NCI-H526 treated with DMSO at 0.1 percent for 48 hours (cell line): Measurements from ENCODE around the gene ZNF311.
"Not testable (repeated sequence)": the region's sequence is repeated elsewhere in the genome, so short reads cannot be mapped to it uniquely, and the experiment has no call there.

Experiments
- DNase-seq: peaks from one replicate; lab custom pipeline; 2025; lab: John Stamatoyannopoulos, UW

ZNF311 gene

DNA sequence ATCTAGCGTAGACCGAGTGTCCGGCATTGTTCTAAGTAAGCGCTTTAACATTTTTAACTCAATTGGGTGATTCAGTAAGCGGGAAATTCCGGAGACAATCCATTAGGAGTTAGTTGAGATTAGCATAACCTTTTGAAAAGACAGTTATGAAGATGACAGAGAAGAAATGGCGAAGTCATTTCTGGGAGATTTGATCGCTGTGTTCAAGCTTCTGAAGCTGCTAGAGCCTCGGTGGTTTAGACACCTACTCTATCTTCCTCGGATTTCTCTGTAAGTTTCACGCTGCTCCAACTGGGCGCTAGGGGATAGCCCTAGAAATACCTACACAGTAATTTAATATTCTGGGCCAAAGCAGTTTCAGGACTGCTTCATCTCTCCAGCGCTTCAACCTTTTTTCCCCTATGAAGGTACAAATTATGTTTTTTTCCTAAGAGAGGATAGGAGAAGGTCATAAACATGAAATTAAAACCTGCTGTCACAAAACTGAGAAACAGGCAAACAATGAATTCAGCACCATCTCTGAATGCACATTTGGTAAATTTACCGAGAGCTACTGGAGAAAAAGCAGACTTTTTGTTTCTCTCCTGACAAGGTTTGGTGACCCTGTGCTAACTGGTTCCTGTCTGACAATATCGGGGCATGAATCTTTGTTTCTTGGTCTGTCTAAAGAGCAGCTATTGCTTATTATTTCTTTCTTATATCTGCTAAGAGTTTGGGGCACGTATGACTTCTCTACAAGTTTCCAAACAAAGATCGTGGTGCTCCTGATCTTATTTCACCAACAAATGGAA is 22.4 kb downstream of the ZNF311 start:
- DNase-seq = peak; percentile 59

DNA sequence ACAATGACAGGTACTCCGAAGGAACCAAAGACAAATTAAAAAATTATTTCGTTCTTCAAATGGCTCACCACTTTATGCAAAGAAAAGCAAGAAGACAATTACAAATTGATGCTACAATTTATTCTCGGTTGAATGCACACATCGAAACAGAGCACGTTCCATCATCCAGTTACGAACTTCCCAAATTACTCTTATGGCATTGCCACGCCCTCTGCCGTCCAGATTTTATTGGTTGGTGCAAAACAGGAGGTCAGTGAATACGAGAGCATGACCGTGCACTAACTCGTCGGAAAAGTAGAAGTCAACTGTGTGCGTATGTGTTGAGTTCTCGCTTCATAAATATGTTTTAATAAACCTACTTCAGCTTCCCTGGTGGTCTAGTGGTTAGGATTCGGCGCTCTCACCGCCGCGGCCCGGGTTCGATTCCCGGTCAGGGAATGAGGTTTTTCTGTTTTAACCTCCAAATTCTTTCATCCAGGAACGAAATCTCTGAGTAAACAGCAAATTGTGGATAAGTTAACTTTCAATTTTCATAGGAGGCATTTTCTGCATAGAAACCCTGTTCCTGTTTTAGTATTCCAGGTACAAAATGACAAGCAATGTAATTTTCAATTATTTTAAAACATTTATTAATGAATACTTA is 23.2 kb downstream of the ZNF311 start:
- peak; percentile 76 for DNase-seq

DNA sequence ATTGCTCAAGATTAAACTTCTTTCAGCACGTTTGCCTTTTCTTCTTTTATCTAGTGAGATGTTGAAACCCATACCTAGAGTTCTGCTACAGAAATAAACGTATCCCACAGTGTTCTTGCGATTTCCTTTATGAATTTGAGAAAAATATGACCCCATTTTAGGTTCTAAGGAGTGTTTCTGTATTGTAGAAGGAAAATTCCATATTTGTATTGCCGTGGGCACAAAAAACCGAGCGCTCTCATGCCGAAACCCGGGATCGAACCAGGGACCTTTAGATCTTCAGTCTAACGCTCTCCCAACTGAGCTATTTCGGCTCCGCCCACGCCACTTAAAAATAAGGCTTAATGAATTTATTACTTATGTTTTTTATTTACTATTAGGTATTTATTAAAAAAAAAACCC is 23.7 kb downstream of the ZNF311 start:
- peak; percentile 76 for DNase-seq

DNA sequence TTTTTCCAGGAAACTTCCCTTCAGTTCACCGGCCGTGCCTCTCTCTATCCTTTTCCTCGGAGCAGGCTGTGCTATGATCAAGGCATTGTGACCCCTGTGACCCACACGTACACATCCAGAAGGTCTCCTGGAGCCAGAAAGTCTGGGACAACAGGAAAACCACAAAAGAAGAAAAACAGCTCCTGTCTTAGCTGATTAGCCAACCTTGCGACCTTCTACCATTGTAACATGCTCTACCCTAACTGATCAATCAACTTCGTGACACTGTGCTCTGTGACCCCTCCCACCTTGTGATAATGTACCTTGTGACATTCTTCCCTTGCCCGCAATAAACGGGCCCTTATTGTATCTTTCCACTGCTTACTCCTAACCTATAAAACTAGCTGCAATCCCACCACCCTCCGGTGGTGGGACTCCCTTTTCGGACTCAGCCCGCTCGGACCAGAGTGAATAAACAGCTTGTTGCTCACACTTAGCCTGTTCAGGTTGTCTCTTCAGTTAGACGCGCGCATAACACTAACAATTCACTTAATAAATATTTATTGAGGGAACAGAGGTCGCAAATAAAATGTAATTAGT is 24.2 kb downstream of the ZNF311 start:
- DNase-seq = peak; percentile 79

DNA sequence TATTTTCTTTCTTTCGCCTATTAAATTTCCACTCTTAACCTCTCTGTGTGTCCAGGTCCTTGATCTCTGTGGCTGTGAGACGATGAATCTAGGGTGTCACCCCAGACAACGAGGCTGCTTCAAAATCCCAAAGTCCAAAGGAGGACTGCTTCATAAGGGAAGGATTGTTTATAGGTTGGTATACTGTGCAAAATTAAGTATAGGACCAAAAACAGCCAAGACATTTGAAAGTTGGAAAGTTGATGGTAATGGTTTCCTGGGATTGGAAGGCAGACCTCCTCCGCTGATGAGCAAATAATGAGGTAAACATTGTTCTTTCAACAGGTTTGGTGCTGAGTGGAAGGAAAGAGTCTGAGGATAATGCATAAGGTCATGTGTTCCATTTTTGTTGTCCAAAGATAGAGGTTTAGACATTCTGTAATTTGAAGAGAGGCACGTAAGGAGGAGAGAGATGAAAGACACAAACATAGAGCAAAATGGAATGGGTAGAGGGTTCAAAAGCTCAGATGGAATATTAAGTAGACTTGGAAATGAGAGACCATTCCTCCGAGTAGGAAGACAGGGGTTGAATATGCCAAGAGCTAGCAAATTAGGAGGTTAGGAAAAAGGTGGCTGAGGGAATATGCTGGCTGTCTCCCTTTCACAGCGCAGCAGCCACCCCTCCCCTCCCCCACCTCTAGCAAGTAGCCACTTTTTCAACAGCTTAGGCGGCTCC is 24.8 kb downstream of the ZNF311 start:
- DNase-seq = no peak

DNA sequence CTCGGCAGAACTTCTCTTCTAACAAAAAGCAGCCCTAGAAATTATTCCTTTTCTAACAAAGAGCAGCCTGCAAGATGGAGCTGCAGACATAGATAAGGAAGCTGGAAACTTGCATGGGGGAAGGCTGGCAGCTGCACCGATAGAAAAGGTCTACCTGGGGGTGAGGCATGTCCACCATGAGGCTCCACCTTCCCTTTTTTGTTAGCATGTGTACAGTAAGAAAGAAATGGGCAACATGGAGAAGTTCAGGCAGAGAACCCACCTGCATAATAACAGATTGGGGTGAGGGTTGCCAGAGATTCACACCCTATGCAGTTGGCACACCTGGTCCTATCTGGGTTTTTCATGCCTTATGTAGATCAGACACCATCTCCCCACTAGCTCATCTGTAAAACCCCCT is 25.4 kb downstream of the ZNF311 start:
- DNase-seq = no peak

DNA sequence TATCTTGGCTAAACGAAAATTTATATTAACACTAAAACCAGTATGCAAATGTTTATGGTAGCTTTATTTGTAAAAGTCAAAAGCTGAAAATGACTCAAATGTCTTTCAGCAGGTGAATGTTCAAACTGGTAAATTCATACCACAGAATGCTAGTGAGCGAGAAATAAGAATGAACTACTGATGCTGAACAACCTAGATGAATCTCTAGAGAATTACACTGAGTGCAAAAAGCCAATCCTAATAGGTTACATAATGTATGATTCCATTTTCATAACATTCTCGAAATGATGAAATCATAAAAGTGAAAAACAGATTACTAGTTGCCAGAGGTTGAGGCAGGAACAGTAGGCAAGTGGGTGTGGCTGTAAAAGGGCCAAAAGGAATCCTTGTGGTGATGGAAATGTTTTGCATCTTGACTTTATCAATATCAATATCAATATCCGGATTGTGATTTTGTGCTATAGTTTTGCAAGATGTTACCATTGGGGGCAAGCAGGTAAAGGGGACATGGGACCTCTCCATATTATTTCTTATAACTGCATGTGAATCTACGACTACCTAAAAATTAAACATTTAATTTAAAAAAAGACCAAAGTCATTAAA is 26.1 kb downstream of the ZNF311 start:
- DNase-seq = peak; percentile 13

DNA sequence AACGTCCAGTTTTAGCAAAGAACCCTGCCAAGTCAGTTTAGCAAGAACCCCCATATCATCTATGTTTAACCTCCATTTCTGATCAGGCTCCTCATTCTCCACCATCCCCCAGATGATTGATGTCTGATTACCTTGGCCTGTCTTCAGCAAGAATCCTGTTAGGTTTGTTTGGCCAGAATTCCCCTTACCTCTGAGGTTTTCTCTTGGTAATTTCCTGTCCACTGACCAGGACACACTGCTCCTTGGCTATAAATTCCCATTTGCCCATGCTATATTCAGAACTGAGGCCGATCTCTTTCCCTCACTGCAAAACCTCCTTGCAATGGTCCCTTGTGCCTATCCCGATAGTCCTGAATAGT is 27.0 kb downstream of the ZNF311 start:
- DNase-seq = no peak

DNA sequence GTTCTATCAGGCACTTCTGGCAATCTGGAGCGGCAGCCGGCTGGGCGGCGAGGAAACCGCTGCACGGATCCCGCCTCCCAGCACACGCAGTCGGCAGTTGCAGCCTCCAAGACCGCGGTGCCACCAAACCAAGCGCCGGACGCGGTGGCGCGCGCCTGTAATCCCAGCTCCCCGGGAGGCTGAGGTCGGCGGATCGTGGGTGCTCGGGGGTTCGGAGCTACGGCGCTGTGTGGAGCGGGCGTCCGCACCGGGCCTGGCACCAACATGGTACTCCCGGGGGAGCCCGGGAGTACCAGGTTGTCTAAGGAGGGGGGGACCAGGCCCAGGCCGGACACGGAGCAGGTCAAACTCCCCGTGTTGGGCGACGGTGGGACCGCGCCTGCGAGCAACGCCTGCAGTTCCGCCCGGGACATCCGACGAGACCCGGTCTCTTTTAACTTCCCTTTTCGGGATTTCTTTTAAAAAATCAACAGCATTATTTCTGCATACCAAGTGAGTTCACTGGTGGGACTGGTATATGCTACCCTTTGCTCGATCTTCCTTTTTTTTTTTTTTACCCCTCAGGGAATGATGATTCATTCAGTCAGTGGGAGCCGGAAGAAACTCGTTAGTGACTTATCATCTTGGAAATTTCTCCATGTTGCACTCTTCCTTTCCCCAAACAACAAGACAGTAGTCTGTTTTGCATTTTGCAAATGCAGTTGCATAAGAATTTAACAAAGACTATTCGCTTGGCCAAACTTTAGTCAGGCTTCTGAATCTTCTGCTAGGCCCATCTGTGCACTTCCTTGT is 27.6 kb downstream of the ZNF311 start:
- DNase-seq = no peak

DNA sequence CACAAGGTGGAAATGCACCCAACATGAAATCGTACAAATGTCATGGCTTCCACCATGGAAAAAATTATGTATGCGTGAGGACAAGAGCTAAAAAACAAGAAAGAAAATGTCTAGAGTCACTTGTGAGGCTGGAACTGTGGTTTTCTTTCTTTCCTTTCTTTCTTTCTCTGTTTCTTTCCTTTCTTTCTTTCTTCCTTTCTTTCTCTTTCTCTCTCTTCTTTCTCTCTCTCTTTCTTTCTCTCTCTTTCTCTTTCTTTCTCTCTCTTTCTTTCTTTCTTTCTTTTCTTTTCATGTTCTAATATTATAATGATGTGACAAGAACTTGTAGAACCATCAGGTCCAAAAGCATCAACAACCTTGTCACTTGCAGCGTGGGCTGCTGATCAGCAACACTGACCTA is 28.4 kb downstream of the ZNF311 start:
- DNase-seq = no peak

DNA sequence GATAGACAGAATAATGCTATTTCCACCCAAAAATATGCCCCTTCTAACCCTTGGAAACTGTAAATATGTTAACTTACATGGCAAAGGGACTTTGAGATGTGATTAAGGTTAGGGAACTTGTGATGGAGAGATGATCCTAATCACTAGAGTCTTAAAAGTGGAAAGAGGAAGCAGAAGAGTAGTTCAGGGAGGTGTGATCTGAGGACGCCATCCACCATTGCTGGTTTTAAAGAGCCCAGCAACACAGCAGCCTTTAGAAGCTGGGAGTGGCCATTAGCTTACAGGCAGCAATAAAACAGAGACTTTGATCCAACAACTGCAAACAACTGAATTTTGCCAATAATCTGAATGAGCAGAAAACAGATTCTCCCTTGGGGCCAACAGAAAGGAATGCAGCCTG is 30.6 kb downstream of the ZNF311 start:
- DNase-seq = no peak

DNA sequence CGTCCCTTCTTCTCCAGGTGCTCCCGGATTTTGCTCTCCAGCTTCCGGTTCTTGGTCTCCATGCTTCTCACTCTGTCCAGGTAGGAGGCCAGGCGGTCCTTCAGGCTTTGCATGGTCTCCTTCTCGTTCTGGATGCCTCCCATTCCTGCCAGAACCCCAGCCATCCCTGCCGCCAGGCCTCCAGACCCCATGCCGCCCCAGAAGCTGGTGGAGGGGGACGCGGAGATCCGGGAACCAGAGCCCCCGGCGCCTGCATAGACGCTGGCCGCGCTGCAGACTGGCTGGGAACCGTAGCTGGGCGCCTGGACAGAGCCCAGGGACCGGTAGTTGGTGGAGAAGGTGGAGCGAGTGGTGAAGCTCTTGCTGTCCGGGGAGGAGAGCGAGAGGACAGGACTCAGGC is 35.1 kb downstream of the ZNF311 start:
- DNase-seq = not testable (repeated sequence)

DNA sequence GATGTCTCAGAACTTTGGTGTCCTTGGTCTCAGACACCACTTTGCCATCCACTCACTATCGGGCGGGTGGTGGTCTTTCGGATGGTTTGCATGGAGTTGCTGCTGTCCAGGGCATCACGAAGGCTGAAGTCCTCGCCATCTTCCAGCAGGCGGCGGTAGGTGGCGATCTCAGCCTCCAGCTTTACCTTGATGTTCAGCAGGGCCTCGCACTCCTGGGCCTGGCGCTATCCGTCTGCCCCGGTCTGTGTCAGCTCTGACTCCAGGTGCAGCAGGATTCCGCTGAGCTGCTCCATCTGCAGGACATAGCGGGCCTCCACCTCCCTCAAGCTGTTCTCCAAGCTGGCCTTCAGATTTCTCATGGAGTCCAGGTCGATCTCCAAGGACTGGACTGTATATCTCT is 36.0 kb downstream of the ZNF311 start:
- DNase-seq = no peak

DNA sequence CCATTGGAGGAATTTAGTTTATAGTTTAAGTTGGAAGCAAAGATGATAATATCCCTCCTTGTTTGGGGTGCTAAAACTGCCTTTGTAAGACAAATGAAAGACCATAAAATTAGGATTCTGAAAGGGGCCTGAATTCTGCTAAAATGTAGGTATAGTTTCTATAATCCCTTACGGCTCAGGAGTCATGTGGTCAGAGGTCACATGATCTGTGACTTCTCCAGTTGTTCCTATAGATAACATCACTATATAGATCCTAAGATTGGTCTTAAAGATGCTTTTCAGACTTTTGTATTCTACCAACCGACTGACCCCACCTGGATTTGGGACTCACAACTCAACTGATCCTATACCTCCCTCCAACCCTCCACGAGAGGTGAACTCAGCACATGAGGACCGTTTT is 36.6 kb downstream of the ZNF311 start:
- DNase-seq = no peak

DNA sequence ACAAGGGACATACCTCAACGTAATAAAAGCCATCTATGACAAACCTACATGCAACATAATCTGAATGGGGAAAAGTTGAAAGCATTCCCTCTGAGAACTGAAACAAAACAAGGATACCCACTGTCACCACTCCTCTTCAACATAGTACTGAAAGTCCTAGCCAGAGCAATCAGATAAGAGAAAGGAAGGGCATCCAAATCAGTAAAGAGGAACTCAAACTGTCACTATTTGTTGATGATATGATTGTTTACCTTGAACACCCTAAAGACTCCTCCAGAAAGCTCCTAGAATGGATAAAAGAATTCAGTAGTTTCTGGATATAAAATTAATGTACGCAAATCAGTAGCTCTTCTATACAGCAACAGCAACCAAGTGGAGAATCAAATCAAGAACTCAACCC is 39.4 kb downstream of the ZNF311 start:
- DNase-seq = no peak

DNA sequence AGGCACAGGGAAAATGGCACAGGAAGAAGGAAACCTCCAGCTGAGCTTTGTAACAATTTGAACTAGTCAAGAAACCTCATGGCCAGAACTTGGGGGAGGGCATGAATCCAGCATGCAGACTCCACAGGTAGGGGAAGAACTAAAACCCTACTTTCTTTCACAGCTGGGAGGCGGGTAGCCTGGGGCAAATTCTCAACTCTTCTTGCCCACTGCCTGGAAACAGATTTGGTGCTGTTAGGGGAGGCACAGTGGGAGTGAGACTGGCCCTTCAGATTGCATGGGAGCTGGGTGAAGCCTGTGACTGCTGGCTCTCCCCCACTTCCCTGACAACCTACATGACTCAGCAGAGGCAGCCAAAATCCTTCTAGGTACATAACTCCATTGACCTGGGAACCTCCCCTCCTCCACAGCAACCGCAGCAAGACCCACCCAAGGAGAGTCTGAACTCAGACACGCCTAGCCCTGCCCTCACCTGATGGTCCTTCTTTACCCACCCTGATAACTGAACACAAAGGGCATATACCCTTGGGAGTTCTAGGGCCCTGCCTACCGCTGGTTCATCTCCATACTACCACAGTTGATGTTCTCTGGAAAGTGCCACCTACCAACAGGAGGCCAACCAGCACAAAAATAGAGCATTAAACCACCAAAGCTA is 44.1 kb downstream of the ZNF311 start:
- no peak for DNase-seq

DNA sequence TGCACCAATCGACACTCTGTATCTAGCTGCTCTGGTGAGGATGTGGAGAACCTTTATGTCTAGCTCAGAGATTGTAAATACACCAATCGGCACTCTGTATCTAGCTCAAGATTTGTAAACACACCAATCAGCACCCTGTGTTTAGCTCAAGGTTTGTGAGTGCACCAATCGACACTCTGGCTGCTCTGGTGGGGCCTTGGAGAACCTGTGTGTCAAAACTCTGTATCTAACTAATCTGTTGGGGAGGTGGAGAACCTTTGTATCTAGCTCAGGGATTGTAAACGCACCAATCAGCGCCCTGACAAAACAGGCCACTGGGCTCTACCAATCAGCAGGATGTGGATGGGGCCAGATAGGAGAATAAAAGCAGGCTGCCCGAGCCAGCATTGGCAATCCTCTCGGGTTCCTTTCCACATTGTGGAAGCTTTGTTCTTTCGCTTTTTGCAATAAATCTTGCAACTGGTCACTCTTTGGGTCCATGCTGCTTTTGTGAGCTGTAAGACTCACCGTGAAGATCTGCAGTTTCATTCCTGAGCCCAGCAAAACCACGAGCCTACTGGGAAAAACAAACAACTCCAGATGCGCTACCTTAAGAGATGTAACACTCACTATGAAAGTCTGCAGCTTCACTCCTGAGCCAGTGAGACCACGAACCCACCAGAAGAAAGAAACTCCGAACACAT is 46.4 kb downstream of the ZNF311 start:
- not testable (repeated sequence) for DNase-seq

DNA sequence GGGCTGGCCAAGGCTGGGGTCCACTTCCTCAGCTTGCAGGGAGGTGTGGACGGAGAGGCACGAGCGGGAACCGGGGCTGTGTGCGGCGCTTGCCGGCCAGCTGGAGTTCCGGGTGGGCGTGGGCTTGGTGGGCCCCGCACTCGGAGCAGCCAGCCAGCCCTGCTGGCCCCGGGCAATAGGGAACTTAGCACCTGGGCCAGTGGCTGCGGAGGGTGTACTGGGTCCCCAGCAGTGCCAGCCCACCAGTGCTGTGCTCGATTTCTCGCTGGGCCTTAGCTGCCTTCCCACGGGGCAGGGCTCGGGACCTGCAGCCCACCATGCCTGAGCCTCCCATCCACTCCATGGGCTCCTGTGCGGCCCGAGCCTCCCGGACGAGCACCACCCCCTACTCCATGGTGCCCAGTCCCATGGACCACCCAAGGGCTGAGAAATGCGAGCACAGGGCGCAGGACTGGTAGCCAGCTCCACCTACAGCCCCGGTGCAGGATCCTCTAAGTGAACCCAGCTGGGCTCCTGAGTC is 47.3 kb downstream of the ZNF311 start:
- DNase-seq = not testable (repeated sequence)

DNA sequence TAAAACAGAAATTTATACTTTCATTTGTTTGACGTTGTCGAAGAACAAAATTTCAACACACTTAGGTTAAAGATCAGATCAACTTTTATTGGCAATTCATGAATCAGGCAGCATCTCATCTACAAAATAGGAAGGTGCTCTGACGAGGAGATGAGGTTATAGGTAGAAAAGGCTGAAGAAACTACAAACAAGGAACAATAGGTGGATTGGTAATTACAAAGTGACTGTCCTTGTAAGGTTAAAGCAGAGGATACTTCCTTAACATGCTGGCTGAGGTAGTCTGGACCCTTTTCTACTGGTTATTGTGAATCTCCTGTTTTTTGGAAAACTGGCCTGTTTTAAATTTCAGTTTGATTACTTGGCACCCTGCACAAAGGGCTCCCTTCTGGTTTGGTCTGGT is 48.8 kb downstream of the ZNF311 start:
- DNase-seq = no peak

DNA sequence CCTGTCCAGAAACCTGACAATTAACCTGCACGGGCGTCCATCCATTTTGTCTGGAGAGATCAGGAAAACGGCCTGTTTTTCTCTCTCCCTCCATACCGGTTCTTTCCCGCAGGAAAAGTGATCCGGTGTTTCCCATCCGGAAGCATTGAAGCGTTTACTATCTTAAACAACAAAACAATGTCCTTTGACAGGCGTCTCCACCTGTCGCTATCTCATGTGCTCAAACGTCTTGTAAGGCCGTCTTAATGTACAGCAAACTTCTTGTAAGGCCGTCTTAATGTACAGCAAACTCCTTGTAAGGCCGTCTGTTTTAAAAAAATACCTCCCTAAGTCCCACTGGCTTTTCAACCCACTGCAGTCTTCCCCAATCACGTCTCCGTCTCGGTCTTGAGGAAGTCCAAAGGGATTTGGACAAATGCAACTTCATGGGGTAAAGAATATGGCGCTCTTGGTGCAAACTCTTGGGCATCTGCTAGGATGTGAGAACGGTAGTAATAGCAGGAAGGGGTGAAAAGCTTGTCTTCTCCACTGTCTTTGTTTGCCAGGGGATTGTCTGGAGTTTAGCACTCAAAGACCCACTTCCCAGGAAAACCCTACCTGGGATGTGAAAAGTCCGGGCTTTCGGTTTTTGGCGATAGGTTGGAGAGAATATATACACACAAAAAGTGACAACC is 51.4 kb downstream of the ZNF311 start:
- no peak for DNase-seq
